Lower leg skin (tissue), 4 donors: ENCODE results near the gene C1QTNF12. TPM values are rescaled to one million over a fixed set of nuclear protein-coding genes. Genes with fewer than 3 reads are reported as not detected.

ENCODE experiments used
- DNase-seq, 2 donors: peaks; one replicate each; pipeline ENCODE4 v3.0.0-alpha.2; 2019; ENCODE audit warnings: low spot score in 2 of 2
- H3K4me3 ChIP-seq: fragments of 200-600 bp; sonication (generic); 2 replicates; pipeline ENCODE4 v1.5.1; 2017; ENCODE audit warnings: mild to moderate bottlenecking, low read depth; ENCODE audit not compliant: poor library complexity, severe bottlenecking
- POLR2A ChIP-seq, 2 donors: fragments of 450-650 bp; IDR thresholded peaks; one replicate each; pipeline ENCODE4 v1.6.1; 2016 to 2017; ENCODE audit warnings: antibody characterized with exemption in 2 of 2, mild to moderate bottlenecking in 1 of 2, moderate library complexity in 1 of 2
- WGBS, 2 donors: methylation state at CpG; one replicate each; pipeline ENCODE4 v1.1.5; 2018; 5-methylcytosine and 5-hydroxymethylcytosine counted together
- intact Hi-C: fragments of 100-400 bp; cut with DNase I; formaldehyde crosslinking; loops from one replicate; pipeline ENCODE4 v1.15.0; 2023; ENCODE audit warnings: low total_unique reads
- total RNA-seq, 4 donors: library from RNA; depleted of rRNA; stranded (reverse); fragments of >200 nt; gene quantifications; one replicate each; pipeline ENCODE4 v1.1.0, GENCODE V29; 2016
- TF ChIP-seq, protein P1 (sequence below), 3 donors: fragments of 450-650 bp; IDR thresholded peaks; one replicate each; pipeline ENCODE4 v1.5.1; 2016; ENCODE audit warnings: antibody characterized with exemption in 3 of 3, mild to moderate bottlenecking in 3 of 3, moderate library complexity in 2 of 3

The C1QTNF12 gene
- total RNA-seq, 4 donors from 2014 or later: 0.46 to 9.8 (median 5.9) TPM; not detected in 1

DNA sequence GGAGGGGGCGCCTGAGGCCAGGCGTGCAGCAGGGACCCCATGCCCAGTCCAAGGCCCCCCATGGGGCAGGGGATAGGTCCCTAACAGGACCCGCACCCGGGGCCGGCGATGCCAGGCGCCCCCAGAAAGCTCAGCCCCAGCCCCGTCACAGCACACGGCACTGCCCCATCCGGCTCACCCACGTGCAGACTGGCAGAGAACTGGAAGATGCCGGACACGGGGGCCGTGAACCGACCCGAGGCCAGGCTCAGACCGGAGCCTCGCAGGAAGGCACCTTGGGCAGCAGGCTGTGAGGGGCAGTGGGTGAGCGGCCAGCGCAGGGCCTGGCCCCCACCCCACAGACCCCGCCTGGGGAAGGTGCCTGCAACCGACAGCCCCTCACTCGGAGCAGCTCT is 3.3 kb downstream of the C1QTNF12 start:
- DNase-seq: no peak
- no peak overlapping the region for H3K4me3 ChIP-seq
- no peak for TF ChIP-seq POLR2A (IDR thresholded peaks at IDR 0.05)
- TF ChIP-seq, protein P1, sequence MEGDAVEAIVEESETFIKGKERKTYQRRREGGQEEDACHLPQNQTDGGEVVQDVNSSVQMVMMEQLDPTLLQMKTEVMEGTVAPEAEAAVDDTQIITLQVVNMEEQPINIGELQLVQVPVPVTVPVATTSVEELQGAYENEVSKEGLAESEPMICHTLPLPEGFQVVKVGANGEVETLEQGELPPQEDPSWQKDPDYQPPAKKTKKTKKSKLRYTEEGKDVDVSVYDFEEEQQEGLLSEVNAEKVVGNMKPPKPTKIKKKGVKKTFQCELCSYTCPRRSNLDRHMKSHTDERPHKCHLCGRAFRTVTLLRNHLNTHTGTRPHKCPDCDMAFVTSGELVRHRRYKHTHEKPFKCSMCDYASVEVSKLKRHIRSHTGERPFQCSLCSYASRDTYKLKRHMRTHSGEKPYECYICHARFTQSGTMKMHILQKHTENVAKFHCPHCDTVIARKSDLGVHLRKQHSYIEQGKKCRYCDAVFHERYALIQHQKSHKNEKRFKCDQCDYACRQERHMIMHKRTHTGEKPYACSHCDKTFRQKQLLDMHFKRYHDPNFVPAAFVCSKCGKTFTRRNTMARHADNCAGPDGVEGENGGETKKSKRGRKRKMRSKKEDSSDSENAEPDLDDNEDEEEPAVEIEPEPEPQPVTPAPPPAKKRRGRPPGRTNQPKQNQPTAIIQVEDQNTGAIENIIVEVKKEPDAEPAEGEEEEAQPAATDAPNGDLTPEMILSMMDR (IDR thresholded peaks at IDR 0.05): no peak
- intact Hi-C loops: no loop called here
- WGBS, 2 donors: 95% methylated on average over 18 to 20 of the region's 23 CpGs

DNA sequence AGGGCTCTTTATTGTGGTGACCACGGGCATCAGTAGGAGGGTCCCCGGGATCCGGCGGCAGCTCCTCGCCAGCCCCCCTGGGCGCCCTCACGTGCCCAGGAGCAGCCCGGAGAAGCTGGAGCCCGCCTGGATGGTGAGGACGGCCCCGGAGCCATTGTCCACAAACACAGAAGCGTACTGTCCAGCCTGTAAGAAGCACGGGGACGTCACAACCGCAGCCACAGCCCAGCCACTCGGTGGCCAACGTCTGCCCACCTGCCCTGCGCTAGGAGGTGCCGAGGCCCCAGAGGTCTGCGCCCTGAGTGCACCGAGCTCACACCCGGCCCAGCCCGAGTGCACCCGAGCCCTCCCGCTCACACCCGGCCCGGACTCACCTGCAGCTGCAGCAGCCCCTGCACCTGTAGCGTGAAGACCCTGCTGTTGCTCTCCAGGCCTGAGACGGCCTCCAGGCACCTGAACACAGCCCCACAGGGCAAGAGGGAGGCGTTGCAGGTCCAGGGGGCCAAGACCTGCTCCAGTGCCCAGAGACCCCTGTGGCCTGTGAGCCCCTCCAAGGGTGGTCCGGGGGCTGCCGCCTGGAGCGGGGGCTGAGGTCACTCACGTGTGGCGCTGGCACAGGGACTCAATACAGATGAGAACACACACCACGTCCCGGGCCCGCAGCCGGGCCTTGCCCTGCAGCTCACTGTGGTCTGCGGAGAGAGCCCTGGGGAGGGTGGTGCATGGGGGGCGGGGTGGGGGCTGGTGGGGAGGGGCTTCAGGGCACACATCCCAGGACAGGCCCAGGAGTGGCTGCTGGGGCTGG is 3.9 kb downstream of the C1QTNF12 start:
- no peak overlapping the region for H3K4me3 ChIP-seq
- DNase-seq: no peak
- 86 to 90% methylated on average over 34 to 36 of the region's 41 CpGs for WGBS, 2 donors
- TF ChIP-seq, protein P1 (IDR thresholded peaks at IDR 0.05): no peak
- TF ChIP-seq POLR2A (IDR thresholded peaks at IDR 0.05): no peak
- intact Hi-C loops: no loop called here

DNA sequence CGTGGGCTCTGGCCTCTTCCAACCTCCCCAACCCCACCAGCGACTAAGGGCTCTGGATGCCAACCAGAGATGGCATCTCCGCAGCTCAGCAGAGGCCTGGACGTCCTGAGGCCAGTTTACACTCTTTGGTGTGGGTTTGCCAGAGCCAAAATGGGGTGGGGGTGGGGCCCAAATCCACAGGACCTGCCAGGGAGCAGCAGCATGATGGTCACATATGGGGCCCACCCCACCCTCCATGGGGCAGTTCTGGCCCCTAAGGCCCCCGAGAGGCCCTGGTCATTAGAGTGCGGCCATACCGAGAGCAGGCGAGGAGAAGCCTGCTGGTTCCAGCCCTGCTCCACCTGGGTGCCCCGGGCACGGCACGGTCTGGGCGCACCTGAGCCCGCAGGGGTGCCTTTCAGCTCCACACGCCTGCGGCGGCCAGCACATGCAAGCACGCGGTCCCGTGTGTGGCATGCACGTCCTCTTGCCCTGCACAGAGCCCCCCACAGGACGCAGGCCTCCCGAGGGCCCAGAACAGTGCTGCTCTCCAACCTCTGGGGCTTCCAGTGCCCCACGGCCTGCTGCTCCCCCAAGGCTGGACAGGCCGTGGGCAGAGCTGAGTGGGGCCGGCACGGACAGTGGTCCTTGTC is 4.8 kb downstream of the C1QTNF12 start:
- H3K4me3 ChIP-seq: no peak overlapping the region
- no peak for TF ChIP-seq POLR2A (IDR thresholded peaks at IDR 0.05)
- TF ChIP-seq, protein P1 (IDR thresholded peaks at IDR 0.05): no peak
- no peak for DNase-seq
- intact Hi-C loops: no loop called here
- 80 to 82% methylated on average over 16 to 19 of the region's 26 CpGs for WGBS, 2 donors

DNA sequence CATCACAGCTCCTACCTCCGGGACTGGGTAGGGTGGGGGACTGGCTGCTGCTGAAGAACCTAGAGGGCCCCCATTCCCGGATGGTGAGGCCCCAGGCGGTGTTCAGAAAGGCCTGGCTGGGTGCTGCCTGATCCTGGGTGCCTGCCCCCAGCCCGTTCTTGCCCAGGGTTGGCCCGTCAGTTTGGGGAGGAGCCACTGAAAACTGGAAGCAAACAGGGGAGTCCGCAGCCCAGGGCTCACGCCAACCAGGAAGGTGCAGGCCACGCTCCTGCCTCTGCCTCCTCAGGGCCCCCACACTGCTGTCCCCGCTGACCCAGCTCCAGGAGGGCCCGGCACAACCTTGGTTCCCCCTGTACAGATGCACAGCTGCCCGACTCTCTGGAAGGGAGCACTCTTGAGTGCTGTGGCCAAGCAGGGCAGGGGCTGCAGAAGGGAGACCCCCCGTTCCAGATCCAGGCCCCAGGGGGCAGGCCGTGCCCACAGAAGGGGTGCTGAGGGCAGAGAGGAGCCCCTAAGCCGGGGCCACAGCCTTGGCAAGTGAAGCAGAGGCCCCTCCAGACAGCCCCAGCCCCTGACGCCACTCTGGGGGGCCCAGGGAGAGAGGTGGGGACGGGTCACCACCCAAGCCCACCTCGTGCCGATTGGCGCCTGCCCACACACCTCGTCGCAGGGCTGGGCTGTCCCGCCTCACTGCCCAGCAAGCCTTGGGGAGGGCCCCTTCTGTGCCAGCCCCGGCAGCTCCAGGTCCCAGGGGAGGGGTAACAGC is 5.5 kb downstream of the C1QTNF12 start:
- no peak for TF ChIP-seq POLR2A (IDR thresholded peaks at IDR 0.05)
- TF ChIP-seq, protein P1 (IDR thresholded peaks at IDR 0.05): no peak
- no peak for DNase-seq
- WGBS, 2 donors: 43 to 47% methylated on average over 7 to 18 of the region's 23 CpGs
- H3K4me3 ChIP-seq: no peak overlapping the region
- intact Hi-C loops: no loop called here

DNA sequence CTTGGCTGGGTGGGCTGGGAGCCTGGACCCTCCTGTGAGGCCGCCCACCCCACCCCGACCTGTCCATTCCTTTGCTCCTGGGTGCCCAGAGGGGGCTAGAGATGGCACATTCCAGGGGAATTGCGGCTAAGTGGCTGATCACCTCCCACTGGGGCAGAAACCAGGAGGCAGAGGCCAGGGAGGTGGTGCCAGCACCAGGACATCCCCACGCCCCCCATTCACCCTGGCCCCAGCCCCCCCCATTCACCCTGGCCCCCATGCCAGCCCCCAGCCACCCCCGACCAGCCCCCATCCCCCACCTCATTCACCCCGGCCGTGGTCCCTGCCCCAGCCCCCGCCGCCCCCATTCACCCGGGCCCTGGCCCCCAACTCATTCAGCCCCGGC is 6.2 kb downstream of the C1QTNF12 start:
- intact Hi-C loops: no loop called here
- TF ChIP-seq, protein P1 (IDR thresholded peaks at IDR 0.05): no peak
- no peak for TF ChIP-seq POLR2A (IDR thresholded peaks at IDR 0.05)
- WGBS, 2 donors: 74% methylated on average over 5 of the region's 11 CpGs; no CpG with 5 or more reads in 1 of the 2 donors
- DNase-seq: no peak
- no peak overlapping the region for H3K4me3 ChIP-seq
